K562 (cell line): ENCODE measurements around the gene SLC5A6. TPM values are rescaled to one million over a fixed set of nuclear protein-coding genes. Genes with fewer than 3 reads are reported as not detected.

Experiments used
- ARNT ChIP-seq, 2 experiments: fragments of 450-650 bp; IDR thresholded peaks; 2 replicates each; pipeline ENCODE4 v1.6.1; 2016; ENCODE audit warnings: mild to moderate bottlenecking in 1 of 2
- BCOR ChIP-seq: fragments of 450-650 bp; IDR thresholded peaks from 2 replicates; pipeline ENCODE4 v1.6.1; 2016
- ELF2 ChIP-seq: fragments of 250-450 bp; sonication (Bioruptor Pico); IDR thresholded peaks from 2 replicates; pipeline ENCODE4 v1.5.0; 2021; ENCODE audit warnings: mild to moderate bottlenecking
- KAT2B ChIP-seq: IDR thresholded peaks from one replicate; pipeline ENCODE4 v1.6.1; 2012; ENCODE audit warnings: low read depth, mild to moderate bottlenecking, control low read depth, inconsistent platforms, low read length, moderate library complexity
- MCM7 ChIP-seq, 2 experiments: fragments of 450-650 bp; IDR thresholded peaks; 2 replicates each; pipeline ENCODE4 v1.6.1; 2016 to 2018
- MED1 ChIP-seq: sonication (generic); formaldehyde crosslinking; IDR thresholded peaks from 2 replicates; pipeline ENCODE4 v1.8.1; 2023; ENCODE audit warnings: missing genetic modification reagents, borderline replicate concordance
- MEF2A ChIP-seq: IDR thresholded peaks from 2 replicates; pipeline ENCODE4 v1.6.1; 2011; ENCODE audit warnings: low read depth, mild to moderate bottlenecking, low read length, moderate library complexity; ENCODE audit not compliant: control insufficient read depth
- MGA ChIP-seq: fragments of 450-650 bp; IDR thresholded peaks from 2 replicates; pipeline ENCODE4 v1.6.1; 2016; ENCODE audit warnings: mild to moderate bottlenecking, moderate library complexity
- NCOA6 ChIP-seq: fragments of 450-650 bp; IDR thresholded peaks from 2 replicates; pipeline ENCODE4 v1.6.1; 2017; ENCODE audit warnings: mild to moderate bottlenecking
- SPI1 ChIP-seq: IDR thresholded peaks from 2 replicates; pipeline ENCODE4 v1.6.1; 2011; ENCODE audit warnings: low read depth, low read length, control low read depth, borderline replicate concordance
- XRCC4 ChIP-seq: IDR thresholded peaks from one replicate; pipeline ENCODE4 v1.6.1; 2011; ENCODE audit not compliant: insufficient read depth, insufficient read length; ENCODE audit errors: extremely low read depth
- ZBTB11 ChIP-seq, 3 experiments: fragments of 200-800 bp in 1 of 3; fragments of 250-450 bp in 1 of 3; fragments of 450-650 bp in 1 of 3; sonication (Bioruptor Pico) in 1 of 3; sonication (Bioruptor generic) in 1 of 3; formaldehyde crosslinking in 1 of 3; IDR thresholded peaks; 2 replicates each; pipeline versions ENCODE4 v1.6.1 to v1.8.0; 2016 to 2022; ENCODE audit warnings: mild to moderate bottlenecking in 2 of 3, missing genetic modification characterization in 2 of 3, missing compliant biosample characterization in 1 of 3, moderate library complexity in 1 of 3
- polyA plus RNA-seq, 8 experiments: library from polyadenylated mRNA; depleted of rRNA in 4 of 8; stranded (reverse) in 5 of 8; unstranded in 3 of 8; fragments of >200 nt; fragmentation: Nextera tagmentation in 2 of 8; fragmentation: Illumina TruSeq in 1 of 8; extraction: Ambion mirVana in 2 of 8; extraction: Trizol in 1 of 8; gene quantifications; 2 replicates each; pipeline versions ENCODE4 v1.2.1 to v1.2.3, GENCODE V29; 2011 to 2014; ENCODE audit warnings: inconsistent platforms in 1 of 8, missing spikeins in 1 of 8
- total RNA-seq, 7 experiments: library from RNA; depleted of rRNA in 6 of 7; stranded (reverse); fragments of >200 nt in 6 of 7; fragmentation: Illumina TruSeq in 2 of 7; extraction: Trizol in 2 of 7; gene quantifications; 2 replicates each; pipeline versions ENCODE4 v1.2.1 to v1.2.3, GENCODE V29; 2011 to 2021; ENCODE audit warnings: low replicate concordance in 1 of 7

SLC5A6 gene
- total and polyA plus RNA-seq, 9 of the 15 experiments (the other 6 are each of a cell fraction or from before 2014, with no cell fraction given), result 32.6 to 137 (median 107) TPM

DNA sequence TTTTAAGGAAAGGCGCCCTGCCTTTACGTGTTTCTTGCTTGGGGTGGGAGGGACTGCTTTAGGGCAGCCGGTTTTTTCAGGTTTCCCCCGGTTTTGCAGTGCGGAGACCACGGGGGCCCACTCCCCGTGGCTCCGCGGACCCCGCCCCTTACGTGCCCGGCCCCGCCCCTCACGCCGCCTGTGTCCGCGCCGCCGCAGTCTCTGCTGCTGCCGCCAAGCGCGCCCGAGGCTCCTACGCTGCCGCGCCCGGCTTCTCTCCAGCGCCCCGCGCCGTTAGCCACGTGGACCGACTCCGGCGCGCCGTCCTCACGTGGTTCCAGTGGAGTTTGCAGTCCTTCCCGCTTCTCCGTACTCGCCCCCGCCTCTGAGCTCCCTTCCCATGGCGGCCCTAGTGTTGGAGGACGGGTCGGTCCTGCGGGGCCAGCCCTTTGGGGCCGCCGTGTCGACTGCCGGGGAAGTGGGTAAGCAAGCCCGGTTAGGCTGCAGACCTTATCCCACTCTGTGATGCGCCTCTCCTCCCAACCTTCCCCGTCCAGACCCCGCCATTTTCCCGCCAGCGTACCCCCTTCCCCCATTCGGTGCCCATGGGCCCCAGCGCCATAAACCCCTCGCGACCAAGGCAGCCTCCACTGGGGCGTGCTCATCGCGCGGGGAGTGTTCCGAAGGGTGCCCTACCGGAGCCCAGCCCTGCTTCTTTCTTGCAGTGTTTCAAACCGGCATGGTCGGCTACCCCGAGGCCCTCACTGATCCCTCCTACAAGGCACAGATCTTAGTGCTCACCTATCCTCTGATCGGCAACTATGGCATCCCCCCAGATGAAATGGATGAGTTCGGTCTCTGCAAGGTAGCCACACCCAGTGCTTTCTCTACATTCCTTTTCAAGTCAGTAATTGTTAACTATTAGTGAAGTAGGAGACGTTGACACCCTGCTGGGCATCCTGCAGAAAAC, 5.4 kb upstream of the SLC5A6 start, which contains the start of gene CAD (continued):
- TF ChIP-seq NCOA6 (no peak), MEF2A (no peak), ELF2 (CRISPR knock-in tag) (no peak), MCM7 (IDR thresholded peaks at IDR 0.05) (no peak), ZBTB11 (CRISPR knock-in tag; IDR thresholded peaks at IDR 0.05) (no peak; a peak in 1 of 6 replicates), ARNT (IDR thresholded peaks at IDR 0.05) (peak in 1 of 2 experiments; percentile 22; a peak in 1 of 4 replicates), MED1 (CRISPR knock-in tag) (no peak), BCOR (no peak), SPI1 (no peak), MGA (peak; percentile 97), KAT2B (no peak), XRCC4 (no peak)
